Thyroid gland (tissue), 4 donors: Measurements from ENCODE around the gene POLR1D. TPM values are rescaled to one million over a fixed set of nuclear protein-coding genes. Genes with fewer than 3 reads are reported as not detected.

Experiments used
- DNase-seq, 2 donors: peaks; one replicate each; pipeline ENCODE4 v3.0.0-alpha.2; 2019
- H3K27ac ChIP-seq, 3 donors: fragments of 200-600 bp; sonication (generic); 1 replicate in 2 of 3; 2 replicates in 1 of 3; pipeline ENCODE4 v1.5.1; 2016 to 2019; ENCODE audit warnings: mild to moderate bottlenecking in 1 of 3, moderate library complexity in 1 of 3
- H3K27me3 ChIP-seq: fragments of 200-600 bp; sonication (generic); one replicate; pipeline ENCODE4 v1.5.1; 2019
- H3K36me3 ChIP-seq, 2 donors: fragments of 200-600 bp; sonication (generic); one replicate each; pipeline ENCODE4 v1.5.1; 2016 to 2019
- H3K4me1 ChIP-seq, 2 donors: fragments of 200-600 bp; sonication (generic); one replicate each; pipeline ENCODE4 v1.5.1; 2017 to 2019
- H3K4me3 ChIP-seq, 3 donors: fragments of 200-600 bp; sonication (generic); replicated peaks in 1 of 3; 1 replicate in 2 of 3; 2 replicates in 1 of 3; pipeline ENCODE4 v1.5.1; 2016; ENCODE audit warnings: mild to moderate bottlenecking in 1 of 3
- H3K9me3 ChIP-seq: fragments of 200-600 bp; sonication (generic); one replicate; pipeline ENCODE4 v1.5.1; 2017
- POLR2A ChIP-seq, 2 donors: fragments of 450-650 bp; IDR thresholded peaks; one replicate each; pipeline ENCODE4 v1.6.1; 2017; ENCODE audit warnings: antibody characterized with exemption in 2 of 2, mild to moderate bottlenecking in 2 of 2, moderate library complexity in 1 of 2
- WGBS, 2 donors: methylation state at CpG; one replicate each; pipeline ENCODE4 v1.1.5; 2017; 5-methylcytosine and 5-hydroxymethylcytosine counted together
- intact Hi-C: fragments of 100-400 bp; cut with DNase I; formaldehyde crosslinking; loops from one replicate; pipeline ENCODE4 v1.15.1; 2023
- total RNA-seq, 4 donors: library from RNA; depleted of rRNA; stranded (reverse); fragments of >200 nt; gene quantifications; one replicate each; pipeline ENCODE4 v1.2.3, GENCODE V29; 2016
- TF ChIP-seq, protein P1 (sequence below), 6 experiments: fragments of 200-600 bp in 3 of 6; fragments of 450-650 bp in 3 of 6; sonication (generic) in 3 of 6; IDR thresholded peaks; one replicate each; pipeline ENCODE4 v1.5.1; 2016 to 2019; ENCODE audit warnings: antibody characterized with exemption in 6 of 6, mild to moderate bottlenecking in 2 of 6, inconsistent platforms in 1 of 6, moderate library complexity in 1 of 6

The POLR1D gene
- total RNA-seq, 4 donors from 2014 or later: 64.1 to 111 (median 87.0) TPM

DNA sequence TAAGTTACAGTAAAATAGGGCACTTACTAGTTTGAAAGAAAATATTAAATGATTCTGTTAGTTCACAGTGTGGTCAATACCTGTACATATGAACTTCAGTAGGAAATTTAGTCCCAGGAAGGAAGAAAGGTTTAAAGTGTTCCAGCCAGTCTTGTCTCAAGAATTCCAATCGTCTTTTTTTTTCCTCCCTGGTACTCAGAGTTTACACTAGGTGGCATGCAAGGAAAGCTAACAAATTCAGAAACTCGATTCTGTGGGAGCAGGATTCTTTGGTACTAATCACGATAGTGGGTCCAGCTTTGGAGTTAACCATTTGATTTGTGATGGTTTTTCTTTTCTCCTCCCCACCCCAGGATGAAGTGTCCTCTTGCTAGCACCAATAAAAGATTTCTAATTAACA is 43.6 kb downstream of the POLR1D start:
- H3K27ac ChIP-seq: no peak overlapping the region
- WGBS, 2 donors: 45 to 53% methylated on average over 3 of the region's 3 CpGs
- H3K27me3 ChIP-seq: no peaks in the 10 kb centered on the region
- H3K4me3 ChIP-seq: no peak overlapping the region
- peaks cover 6 to 9% of the 10 kb centered on the region in 2 donors for H3K4me1 ChIP-seq
- no peak for DNase-seq
- H3K36me3 ChIP-seq: no peaks in the 10 kb centered on the region
- H3K9me3 ChIP-seq: no peaks in the 10 kb centered on the region
- TF ChIP-seq, protein P1, sequence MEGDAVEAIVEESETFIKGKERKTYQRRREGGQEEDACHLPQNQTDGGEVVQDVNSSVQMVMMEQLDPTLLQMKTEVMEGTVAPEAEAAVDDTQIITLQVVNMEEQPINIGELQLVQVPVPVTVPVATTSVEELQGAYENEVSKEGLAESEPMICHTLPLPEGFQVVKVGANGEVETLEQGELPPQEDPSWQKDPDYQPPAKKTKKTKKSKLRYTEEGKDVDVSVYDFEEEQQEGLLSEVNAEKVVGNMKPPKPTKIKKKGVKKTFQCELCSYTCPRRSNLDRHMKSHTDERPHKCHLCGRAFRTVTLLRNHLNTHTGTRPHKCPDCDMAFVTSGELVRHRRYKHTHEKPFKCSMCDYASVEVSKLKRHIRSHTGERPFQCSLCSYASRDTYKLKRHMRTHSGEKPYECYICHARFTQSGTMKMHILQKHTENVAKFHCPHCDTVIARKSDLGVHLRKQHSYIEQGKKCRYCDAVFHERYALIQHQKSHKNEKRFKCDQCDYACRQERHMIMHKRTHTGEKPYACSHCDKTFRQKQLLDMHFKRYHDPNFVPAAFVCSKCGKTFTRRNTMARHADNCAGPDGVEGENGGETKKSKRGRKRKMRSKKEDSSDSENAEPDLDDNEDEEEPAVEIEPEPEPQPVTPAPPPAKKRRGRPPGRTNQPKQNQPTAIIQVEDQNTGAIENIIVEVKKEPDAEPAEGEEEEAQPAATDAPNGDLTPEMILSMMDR (IDR thresholded peaks at IDR 0.05): no peak
- no peak for TF ChIP-seq POLR2A (IDR thresholded peaks at IDR 0.05)
- intact Hi-C loops: no loop called here

DNA sequence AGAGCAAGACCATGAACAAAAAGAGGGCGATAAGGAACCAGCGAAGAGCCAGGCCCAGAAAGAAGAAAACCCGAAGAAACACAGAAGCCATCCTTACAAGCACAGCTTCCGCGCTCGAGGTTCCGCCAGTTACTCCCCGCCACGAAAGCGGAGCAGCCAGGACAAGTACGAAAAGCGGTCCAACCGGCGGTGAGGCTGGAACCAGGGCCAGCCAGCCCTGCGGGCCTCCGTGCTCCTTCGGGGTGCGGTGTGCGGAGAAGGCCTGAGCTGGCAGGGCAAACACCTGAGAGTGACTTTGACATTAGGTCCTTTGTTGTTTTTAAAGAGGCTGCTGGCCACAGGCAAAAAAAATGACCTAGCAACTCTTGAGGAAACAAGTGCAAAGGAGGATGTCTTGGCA is 44.1 kb downstream of the POLR1D start:
- H3K36me3 ChIP-seq: no peaks in the 10 kb centered on the region
- WGBS, 2 donors: 95 to 97% methylated on average over 19 of the region's 19 CpGs
- H3K27ac ChIP-seq: no peak overlapping the region
- no peak overlapping the region for H3K4me3 ChIP-seq
- no peaks in the 10 kb centered on the region for H3K27me3 ChIP-seq
- no peak for TF ChIP-seq POLR2A (IDR thresholded peaks at IDR 0.05)
- TF ChIP-seq, protein P1 (IDR thresholded peaks at IDR 0.05): no peak
- intact Hi-C loops: no loop called here
- peaks cover 6 to 9% of the 10 kb centered on the region in 2 donors for H3K4me1 ChIP-seq
- no peaks in the 10 kb centered on the region for H3K9me3 ChIP-seq
- DNase-seq: no peak

DNA sequence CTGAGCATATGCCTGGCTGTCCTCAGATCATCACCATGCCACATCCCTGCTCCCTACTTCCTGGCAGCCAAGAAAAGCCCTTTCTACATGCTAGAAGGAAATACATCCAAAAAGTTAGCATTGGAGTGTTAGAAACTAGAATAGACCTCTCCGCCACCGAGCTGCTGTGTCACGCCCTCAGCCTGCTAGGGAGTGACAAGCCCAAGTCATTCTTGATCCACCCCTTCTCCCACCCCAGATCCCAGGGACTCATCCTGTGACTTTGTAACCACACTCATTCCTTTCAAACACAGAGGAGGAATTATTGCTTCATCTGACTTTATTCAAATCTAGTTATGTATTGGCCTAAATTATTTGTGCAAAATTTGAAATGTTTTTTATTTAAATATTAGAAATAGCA is 45.3 kb downstream of the POLR1D start:
- WGBS, 2 donors: 90 to 91% methylated on average over 3 of the region's 3 CpGs
- Histone ChIP-seq H3K36me3 (no peaks in the 10 kb centered on the region), H3K4me3 (no peak overlapping the region), H3K4me1 (peaks cover 6 to 9% of the 10 kb centered on the region in 2 donors), H3K27ac (no peak overlapping the region), H3K9me3 (no peaks in the 10 kb centered on the region), H3K27me3 (no peaks in the 10 kb centered on the region)
- no peak for DNase-seq
- intact Hi-C loops: no loop called here
- TF ChIP-seq, protein P1 (IDR thresholded peaks at IDR 0.05): no peak
- TF ChIP-seq POLR2A (IDR thresholded peaks at IDR 0.05): no peak

- intact Hi-C loops: no loop called here
- Histone ChIP-seq H3K4me3 (no peak overlapping the region), H3K4me1 (peaks cover 6 to 9% of the 10 kb centered on the region in 2 donors), H3K36me3 (no peaks in the 10 kb centered on the region), H3K9me3 (no peaks in the 10 kb centered on the region), H3K27ac (no peak overlapping the region), H3K27me3 (no peaks in the 10 kb centered on the region)
- DNase-seq: no peak
- TF ChIP-seq POLR2A (IDR thresholded peaks at IDR 0.05): no peak
- TF ChIP-seq, protein P1 (IDR thresholded peaks at IDR 0.05): no peak
- 83 to 89% methylated on average over 2 of the region's 2 CpGs for WGBS, 2 donors
Observed at GRCh38 chr13:27667946-27668345, 46.3 kb downstream of the POLR1D start.

DNA sequence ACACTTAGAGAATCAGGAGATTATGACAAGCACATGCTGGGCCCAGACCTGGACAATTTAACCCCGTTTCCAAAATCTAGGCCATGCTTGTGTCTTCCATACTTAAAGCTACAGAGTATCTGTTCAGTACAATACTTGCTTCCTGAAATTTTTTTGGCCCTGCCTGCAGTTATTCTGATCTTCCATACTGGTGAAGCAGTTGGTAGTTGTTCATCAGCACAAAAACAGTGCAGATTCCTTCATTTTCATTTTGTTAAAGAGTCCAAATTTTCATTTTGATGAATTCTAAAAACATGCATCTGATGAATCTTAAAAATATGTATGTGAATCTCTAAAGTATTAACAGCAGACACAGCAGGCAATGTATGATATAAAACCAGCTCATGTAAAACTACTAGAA is 49.2 kb downstream of the POLR1D start:
- no peak for DNase-seq
- Histone ChIP-seq H3K27me3 (no peaks in the 10 kb centered on the region), H3K4me3 (no peak overlapping the region), H3K9me3 (no peaks in the 10 kb centered on the region), H3K4me1 (no peaks in the 10 kb centered on the region), H3K36me3 (no peaks in the 10 kb centered on the region), H3K27ac (no peak overlapping the region)
- intact Hi-C loops: no loop called here
- TF ChIP-seq, protein P1 (IDR thresholded peaks at IDR 0.05): no peak
- no peak for TF ChIP-seq POLR2A (IDR thresholded peaks at IDR 0.05)
- WGBS, 2 donors: 53 to 63% methylated on average over 1 of the region's 1 CpG
